GM21381 (cell line): Measurements from ENCODE around the gene A2ML1.
"Not testable (repeated sequence)": the region's sequence is repeated elsewhere in the genome, so short reads cannot be mapped to it uniquely, and the experiment has no call there.

Experiments
- ATAC-seq: cut with Tn5 transposase; IDR thresholded peaks from one replicate; pipeline ENCODE4 v1.9.1; 2021; ENCODE audit warnings: mild to moderate bottlenecking, moderate library complexity; ENCODE audit not compliant: unreplicated experiment

The A2ML1 gene

GRCh38 chr12:8903646-8904045, 81.2 kb downstream of the A2ML1 start:
- ATAC-seq = no peak

- ATAC-seq = no peak
Measured at GRCh38 chr12:8904665-8905064, 82.2 kb downstream of the A2ML1 start.

- no peak for ATAC-seq
Measured at GRCh38 chr12:8905546-8905945, 83.1 kb downstream of the A2ML1 start.

GRCh38 chr12:8906266-8907180, 84.1 kb downstream of the A2ML1 start:
- no peak for ATAC-seq

- no peak for ATAC-seq
Measured at GRCh38 chr12:8907513-8907912, 85.1 kb downstream of the A2ML1 start.

- no peak for ATAC-seq
Measured at GRCh38 chr12:8909752-8910151, 87.3 kb downstream of the A2ML1 start.

GRCh38 chr12:8911606-8912268, 89.3 kb downstream of the A2ML1 start:
- ATAC-seq = no peak

GRCh38 chr12:8912914-8913313, 90.5 kb downstream of the A2ML1 start:
- ATAC-seq = no peak

- no peak for ATAC-seq
Measured at GRCh38 chr12:8913702-8914032, 91.2 kb downstream of the A2ML1 start.

GRCh38 chr12:8914033-8914715, 91.8 kb downstream of the A2ML1 start, which contains the start of gene PHC1:
Gene PHC1, plus strand, starts transcription at chr12:8914509. Its CDS starts 3,169 bp downstream, at chr12:8917678.
- ATAC-seq = peak; percentile 59

GRCh38 chr12:8914716-8915526, 92.5 kb downstream of the A2ML1 start:
- ATAC-seq = peak; percentile 67

- no peak for ATAC-seq
Measured at GRCh38 chr12:8916154-8916553, 93.7 kb downstream of the A2ML1 start.

GRCh38 chr12:8917031-8917430, 94.6 kb downstream of the A2ML1 start:
- no peak for ATAC-seq

- ATAC-seq = no peak
Measured at GRCh38 chr12:8917751-8918150, 95.3 kb downstream of the A2ML1 start.

GRCh38 chr12:8919643-8920042, 97.2 kb downstream of the A2ML1 start:
- not testable (repeated sequence) for ATAC-seq

- ATAC-seq = no peak
Measured at GRCh38 chr12:8922544-8922943, 100.1 kb downstream of the A2ML1 start.
